Coronary artery (tissue), 2 donors: ENCODE data around the gene PRKACB.

Experiments
- DNase-seq: peaks from one replicate; pipeline ENCODE4 v3.0.0-alpha.2; 2017; ENCODE audit warnings: low spot score
- H3K27ac ChIP-seq, 2 donors: fragments of 200-600 bp; sonication (generic); one replicate each; pipeline ENCODE4 v1.5.1; 2016 to 2019
- H3K4me3 ChIP-seq: fragments of 200-600 bp; sonication (generic); 2 replicates; pipeline ENCODE4 v1.5.1; 2016; ENCODE audit warnings: mild to moderate bottlenecking, moderate library complexity
- TF ChIP-seq, protein P1 (sequence below): fragments of 200-600 bp; sonication (generic); IDR thresholded peaks from one replicate; pipeline ENCODE4 v1.5.1; 2019; ENCODE audit warnings: antibody characterized with exemption

PRKACB gene

GRCh38 chr1:84108900-84109578, 35.0 kb upstream of the PRKACB start:
- DNase-seq: no peak
- TF ChIP-seq, protein P1, sequence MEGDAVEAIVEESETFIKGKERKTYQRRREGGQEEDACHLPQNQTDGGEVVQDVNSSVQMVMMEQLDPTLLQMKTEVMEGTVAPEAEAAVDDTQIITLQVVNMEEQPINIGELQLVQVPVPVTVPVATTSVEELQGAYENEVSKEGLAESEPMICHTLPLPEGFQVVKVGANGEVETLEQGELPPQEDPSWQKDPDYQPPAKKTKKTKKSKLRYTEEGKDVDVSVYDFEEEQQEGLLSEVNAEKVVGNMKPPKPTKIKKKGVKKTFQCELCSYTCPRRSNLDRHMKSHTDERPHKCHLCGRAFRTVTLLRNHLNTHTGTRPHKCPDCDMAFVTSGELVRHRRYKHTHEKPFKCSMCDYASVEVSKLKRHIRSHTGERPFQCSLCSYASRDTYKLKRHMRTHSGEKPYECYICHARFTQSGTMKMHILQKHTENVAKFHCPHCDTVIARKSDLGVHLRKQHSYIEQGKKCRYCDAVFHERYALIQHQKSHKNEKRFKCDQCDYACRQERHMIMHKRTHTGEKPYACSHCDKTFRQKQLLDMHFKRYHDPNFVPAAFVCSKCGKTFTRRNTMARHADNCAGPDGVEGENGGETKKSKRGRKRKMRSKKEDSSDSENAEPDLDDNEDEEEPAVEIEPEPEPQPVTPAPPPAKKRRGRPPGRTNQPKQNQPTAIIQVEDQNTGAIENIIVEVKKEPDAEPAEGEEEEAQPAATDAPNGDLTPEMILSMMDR: no peak
- H3K4me3 ChIP-seq: no peak overlapping the region

GRCh38 chr1:84110629-84111028, 33.4 kb upstream of the PRKACB start:
- Histone ChIP-seq H3K27ac (no peak overlapping the region), H3K4me3 (no peak overlapping the region)
- TF ChIP-seq, protein P1: no peak
- no peak for DNase-seq

More at GRCh38 chr1:84108900-84109578, 35.0 kb upstream of the PRKACB start:
- H3K27ac ChIP-seq: no peak overlapping the region

GRCh38 chr1:84116558-84116957, 27.5 kb upstream of the PRKACB start:
- no peak overlapping the region for H3K4me3 ChIP-seq
- TF ChIP-seq, protein P1: no peak

GRCh38 chr1:84117868-84118267, 26.2 kb upstream of the PRKACB start:
- DNase-seq: no peak
- no peak overlapping the region for H3K27ac ChIP-seq
- no peak overlapping the region for H3K4me3 ChIP-seq
- TF ChIP-seq, protein P1: no peak

More at GRCh38 chr1:84116558-84116957, 27.5 kb upstream of the PRKACB start:
- DNase-seq: no peak
- H3K27ac ChIP-seq: no peak overlapping the region

DNA sequence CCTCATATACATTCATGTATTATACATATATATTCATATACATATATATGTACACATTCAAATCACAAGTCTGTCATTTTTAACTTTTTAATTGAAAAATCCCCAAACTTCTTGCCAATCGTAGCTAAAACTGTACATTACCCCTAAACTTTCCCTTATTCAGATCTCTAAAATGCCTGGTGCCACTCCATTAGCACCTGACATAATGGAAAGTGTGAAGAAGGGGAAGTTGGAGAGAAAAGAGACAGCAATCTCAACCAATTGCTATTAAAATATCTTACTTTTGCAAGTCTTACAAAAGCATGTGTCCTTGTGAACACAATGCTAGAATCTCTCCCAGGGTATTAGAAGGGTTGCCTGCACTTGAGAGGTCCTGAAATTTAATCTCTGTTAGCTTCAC, 22.7 kb upstream of the PRKACB start:
- TF ChIP-seq, protein P1: no peak
- H3K4me3 ChIP-seq: no peak overlapping the region
- H3K27ac ChIP-seq: no peak overlapping the region
- no peak for DNase-seq

- Histone ChIP-seq H3K4me3 (no peak overlapping the region), H3K27ac (no peak overlapping the region)
- TF ChIP-seq, protein P1: peak; percentile 41
- DNase-seq: no peak
These were observed 21.2 kb upstream of the PRKACB start for GRCh38 chr1:84122780-84123382.

DNA sequence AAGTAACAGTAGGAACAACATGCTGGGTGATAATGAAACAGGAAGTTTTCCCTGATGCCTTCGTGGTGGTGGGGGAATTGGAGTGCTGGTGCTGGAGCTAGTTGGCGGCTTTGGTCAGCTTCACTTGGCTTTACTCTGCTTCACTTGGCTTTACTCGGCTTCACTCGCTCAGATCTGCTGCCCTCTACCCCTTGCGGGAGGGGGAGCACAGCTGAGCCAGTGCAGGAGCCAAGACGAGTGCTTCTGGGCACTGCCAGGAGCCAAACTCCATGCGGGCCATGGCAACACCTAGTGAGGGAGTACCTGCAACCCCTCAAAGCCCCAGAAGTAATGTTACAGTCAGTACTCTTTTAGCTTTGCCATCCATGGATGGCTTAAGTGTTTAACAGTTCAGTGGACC, 10.6 kb upstream of the PRKACB start:
- no peak for DNase-seq
- TF ChIP-seq, protein P1: no peak
- H3K4me3 ChIP-seq: no peak overlapping the region
- no peak overlapping the region for H3K27ac ChIP-seq
